Measurements from ENCODE around the gene MFAP3L. TPM values are rescaled to one million over a fixed set of nuclear protein-coding genes. Genes with fewer than 3 reads are reported as not detected.

The MFAP3L gene
- total and polyA plus RNA-seq, 2 donors: 5.5 to 13.6 TPM

DNA sequence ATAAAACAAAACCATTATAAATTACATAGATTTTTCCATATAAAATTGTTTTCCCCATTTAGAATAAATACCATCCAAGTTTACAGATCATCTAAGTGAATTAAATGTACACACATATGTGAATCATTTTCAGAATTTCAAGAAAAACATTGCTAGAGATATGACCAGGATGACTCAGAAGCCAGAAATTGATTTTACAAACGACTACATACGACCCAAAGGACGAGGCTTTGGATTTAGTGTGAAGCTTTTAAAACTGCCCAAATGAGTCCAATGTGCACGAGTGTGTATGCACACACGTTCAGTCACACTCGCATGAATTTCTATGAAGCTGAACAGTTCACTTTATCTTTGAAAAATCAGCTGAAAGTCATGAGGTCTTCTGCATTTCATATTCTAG, 37.9 kb downstream of the MFAP3L start:
- H3K4me3 ChIP-seq (ENCODE audit: low read depth, low read length): no peak overlapping the region
- no peaks in the 10 kb centered on the region for H3K4me1 ChIP-seq (ENCODE audit: insufficient read depth)
- DNase-seq (ENCODE audit: extremely low spot score): no peak
- 53% methylated on average over 6 of the region's 6 CpGs for WGBS
- H3K27ac ChIP-seq (ENCODE audit: low read depth): no peak overlapping the region
- H3K36me3 ChIP-seq (ENCODE audit: insufficient read depth): no peaks in the 10 kb centered on the region

GRCh38 chr4:169987327-169988228, 38.6 kb downstream of the MFAP3L start:
- Histone ChIP-seq H3K4me3 (ENCODE audit: low read depth, low read length) (no peak overlapping the region), H3K27ac (ENCODE audit: low read depth) (no peak overlapping the region), H3K36me3 (ENCODE audit: insufficient read depth) (no peaks in the 10 kb centered on the region), H3K4me1 (ENCODE audit: insufficient read depth) (no peaks in the 10 kb centered on the region)
- no peak for DNase-seq (ENCODE audit: extremely low spot score)
- WGBS: 65% methylated on average over 6 of the region's 6 CpGs

DNA sequence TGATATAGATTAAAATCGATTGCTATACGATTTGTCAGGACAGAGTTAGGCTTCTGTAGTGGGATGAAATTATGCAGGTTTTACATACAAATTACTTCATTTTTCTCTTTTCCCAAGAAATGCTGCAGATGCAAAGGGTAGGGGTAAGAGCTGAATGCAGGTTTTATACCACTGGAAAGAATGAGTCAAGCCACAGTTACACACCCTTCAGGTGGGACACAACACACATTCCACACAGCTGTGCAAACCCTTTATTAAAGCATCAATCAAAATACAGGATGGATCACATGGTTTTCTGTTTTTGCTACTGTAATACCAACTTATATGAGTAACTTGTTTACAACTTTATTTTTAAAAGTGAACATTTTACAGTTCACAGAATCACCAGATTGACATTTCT, 39.8 kb downstream of the MFAP3L start:
- Histone ChIP-seq H3K4me3 (ENCODE audit: low read depth, low read length) (no peak overlapping the region), H3K27ac (ENCODE audit: low read depth) (no peak overlapping the region), H3K36me3 (ENCODE audit: insufficient read depth) (no peaks in the 10 kb centered on the region), H3K4me1 (ENCODE audit: insufficient read depth) (no peaks in the 10 kb centered on the region)
- DNase-seq (ENCODE audit: extremely low spot score): no peak
- 83% methylated on average over 2 of the region's 2 CpGs for WGBS

DNA sequence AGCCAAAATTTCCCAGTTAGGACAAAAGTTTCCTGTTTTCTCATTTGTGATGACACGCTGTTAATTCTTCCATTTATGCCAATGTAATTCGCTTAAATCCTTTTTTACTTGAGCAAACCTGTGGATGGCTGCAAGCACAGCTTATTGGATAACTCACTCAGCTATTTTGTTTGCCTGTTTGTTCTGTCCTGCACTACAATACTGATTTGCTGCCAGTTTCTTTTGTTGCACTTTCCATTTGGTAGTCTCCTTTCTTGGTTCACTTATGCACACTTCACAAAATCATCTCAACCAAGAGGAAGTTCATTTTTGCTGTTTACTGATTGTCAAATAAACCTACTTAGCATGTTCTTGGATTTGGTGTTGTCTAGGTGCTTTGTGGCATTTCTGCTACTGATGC, 40.3 kb downstream of the MFAP3L start:
- no peak overlapping the region for H3K27ac ChIP-seq (ENCODE audit: low read depth)
- no peaks in the 10 kb centered on the region for H3K36me3 ChIP-seq (ENCODE audit: insufficient read depth)
- WGBS: 81% methylated on average over 2 of the region's 2 CpGs
- DNase-seq (ENCODE audit: extremely low spot score): no peak
- H3K4me1 ChIP-seq (ENCODE audit: insufficient read depth): no peaks in the 10 kb centered on the region
- H3K4me3 ChIP-seq (ENCODE audit: low read depth, low read length): no peak overlapping the region

DNA sequence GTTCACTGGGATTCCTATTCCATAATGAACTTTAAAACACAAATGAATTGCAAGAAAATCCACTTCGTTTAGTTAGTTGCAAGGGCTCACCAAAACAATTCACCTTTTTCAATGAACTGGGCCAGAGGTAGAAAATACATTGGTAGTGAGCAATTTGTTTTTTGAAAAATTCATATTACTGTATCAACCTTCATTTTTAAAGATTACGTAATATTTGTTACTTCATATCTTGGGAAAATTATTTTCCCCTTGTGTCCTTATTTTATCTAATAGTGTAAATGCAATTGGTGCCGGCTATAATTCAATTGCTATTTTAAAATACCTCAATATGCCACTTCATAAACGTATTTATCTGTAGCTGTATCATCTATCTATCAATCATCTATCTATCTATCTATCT, 41.5 kb downstream of the MFAP3L start:
- no peak overlapping the region for H3K27ac ChIP-seq (ENCODE audit: low read depth)
- no peak for DNase-seq (ENCODE audit: extremely low spot score)
- H3K36me3 ChIP-seq (ENCODE audit: insufficient read depth): no peaks in the 10 kb centered on the region
- no peak overlapping the region for H3K4me3 ChIP-seq (ENCODE audit: low read depth, low read length)
- WGBS: 70% methylated on average over 4 of the region's 4 CpGs
- H3K4me1 ChIP-seq (ENCODE audit: insufficient read depth): no peaks in the 10 kb centered on the region

GRCh38 chr4:169984173-169984572, 42.0 kb downstream of the MFAP3L start:
- Histone ChIP-seq H3K27ac (ENCODE audit: low read depth) (no peak overlapping the region), H3K4me1 (ENCODE audit: insufficient read depth) (no peaks in the 10 kb centered on the region), H3K36me3 (ENCODE audit: insufficient read depth) (no peaks in the 10 kb centered on the region), H3K4me3 (ENCODE audit: low read depth, low read length) (no peak overlapping the region)
- 28% methylated on average over 3 of the region's 3 CpGs for WGBS
- DNase-seq (ENCODE audit: extremely low spot score): no peak

GRCh38 chr4:169976951-169977350, 49.2 kb downstream of the MFAP3L start:
- no peaks in the 10 kb centered on the region for H3K36me3 ChIP-seq (ENCODE audit: insufficient read depth)
- H3K27ac ChIP-seq (ENCODE audit: low read depth): no peak overlapping the region
- no peaks in the 10 kb centered on the region for H3K4me1 ChIP-seq (ENCODE audit: insufficient read depth)
- DNase-seq (ENCODE audit: extremely low spot score): no peak
- WGBS: 30% methylated on average over 1 of the region's 1 CpG
- no peak overlapping the region for H3K4me3 ChIP-seq (ENCODE audit: low read depth, low read length)

DNA sequence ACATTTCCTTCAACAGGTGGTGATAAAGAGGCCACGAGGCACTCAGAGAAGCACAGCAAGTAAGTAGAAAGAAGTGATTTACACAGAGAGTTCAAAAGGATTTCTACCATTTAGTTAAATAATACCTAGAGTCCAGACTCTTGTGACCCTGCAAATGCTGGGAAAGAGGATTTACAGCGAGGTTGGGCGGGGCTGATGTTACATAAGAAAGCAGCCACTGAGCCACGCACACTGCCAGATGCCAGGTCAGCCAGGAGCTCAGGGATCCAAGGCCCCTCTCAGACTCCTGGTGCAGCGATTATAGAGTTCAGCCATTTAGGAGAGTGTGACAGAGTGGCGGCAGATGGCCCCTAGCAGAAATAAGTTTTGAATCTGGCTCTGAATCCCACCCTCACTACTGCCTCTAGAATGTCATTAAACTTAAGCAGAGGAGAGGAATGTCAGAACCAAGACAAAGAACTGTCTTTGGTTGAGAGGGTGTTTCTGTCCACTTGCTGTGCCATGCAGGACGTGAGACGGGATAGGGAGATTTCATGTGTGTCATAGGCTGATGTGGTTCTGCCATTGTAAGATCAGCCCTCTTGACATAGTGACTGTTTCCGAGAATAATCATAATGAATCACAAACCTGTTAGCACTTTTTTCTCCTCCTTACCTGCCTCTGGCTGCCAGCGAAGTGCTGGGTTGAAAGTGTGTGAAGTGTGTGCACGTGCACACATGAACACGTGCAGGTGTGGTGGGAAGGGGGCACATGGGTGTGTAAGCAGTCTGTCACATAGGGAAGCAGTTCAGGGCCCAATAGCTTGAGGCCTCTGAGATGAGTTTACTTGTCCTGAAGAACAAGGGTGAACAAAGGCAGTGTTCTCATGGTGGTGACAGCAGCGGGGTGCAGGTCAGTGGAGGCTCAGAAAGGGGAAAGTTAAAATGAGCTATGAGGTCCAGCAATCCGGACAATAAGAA, 50.1 kb downstream of the MFAP3L start:
- no peak overlapping the region for H3K4me3 ChIP-seq (ENCODE audit: low read depth, low read length)
- DNase-seq (ENCODE audit: extremely low spot score): no peak
- H3K4me1 ChIP-seq (ENCODE audit: insufficient read depth): no peaks in the 10 kb centered on the region
- H3K27ac ChIP-seq (ENCODE audit: low read depth): no peak overlapping the region
- no peaks in the 10 kb centered on the region for H3K36me3 ChIP-seq (ENCODE audit: insufficient read depth)
- 58% methylated on average over 14 of the region's 14 CpGs for WGBS

DNA sequence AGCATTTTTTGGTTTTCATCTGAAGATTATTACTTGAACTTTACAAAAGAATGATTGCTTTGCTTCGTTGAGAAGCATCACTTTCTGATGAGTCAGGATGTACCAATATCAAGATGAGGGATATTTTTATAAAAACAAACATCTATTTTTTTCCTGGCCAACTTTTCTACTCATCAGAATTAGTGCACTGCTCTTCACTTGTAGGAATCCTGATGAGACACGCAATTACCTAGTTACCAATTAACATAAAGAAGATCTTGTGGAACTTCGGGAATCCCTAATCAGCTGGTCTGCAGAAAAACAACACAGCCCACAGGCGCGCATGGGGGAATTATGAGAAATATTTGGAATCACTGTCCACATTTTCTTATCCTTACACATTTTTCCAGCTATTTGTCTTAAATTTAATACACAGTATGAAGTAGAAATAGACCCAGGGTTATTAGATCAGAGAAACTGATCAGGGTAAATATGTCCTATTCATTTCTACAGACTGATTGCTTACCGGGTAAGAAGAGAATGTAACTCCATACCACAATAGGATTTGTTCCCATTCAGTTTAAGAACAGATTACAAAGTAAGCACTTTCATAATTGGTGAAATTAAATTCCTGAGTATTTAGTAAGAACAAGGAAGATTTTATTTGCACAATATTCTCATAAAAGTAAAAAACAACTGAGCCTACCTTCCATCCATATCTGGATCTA, 50.9 kb downstream of the MFAP3L start:
- 74% methylated on average over 6 of the region's 6 CpGs for WGBS
- Histone ChIP-seq H3K4me1 (ENCODE audit: insufficient read depth) (no peaks in the 10 kb centered on the region), H3K4me3 (ENCODE audit: low read depth, low read length) (no peak overlapping the region), H3K36me3 (ENCODE audit: insufficient read depth) (no peaks in the 10 kb centered on the region), H3K27ac (ENCODE audit: low read depth) (no peak overlapping the region)
- no peak for DNase-seq (ENCODE audit: extremely low spot score)

GRCh38 chr4:169971456-169972015, 54.7 kb downstream of the MFAP3L start:
- Histone ChIP-seq H3K4me3 (ENCODE audit: low read depth, low read length) (no peak overlapping the region), H3K27ac (ENCODE audit: low read depth) (no peak overlapping the region), H3K4me1 (ENCODE audit: insufficient read depth) (no peaks in the 10 kb centered on the region), H3K36me3 (ENCODE audit: insufficient read depth) (no peaks in the 10 kb centered on the region)
- no peak for DNase-seq (ENCODE audit: extremely low spot score)
- 65% methylated on average over 9 of the region's 9 CpGs for WGBS

DNA sequence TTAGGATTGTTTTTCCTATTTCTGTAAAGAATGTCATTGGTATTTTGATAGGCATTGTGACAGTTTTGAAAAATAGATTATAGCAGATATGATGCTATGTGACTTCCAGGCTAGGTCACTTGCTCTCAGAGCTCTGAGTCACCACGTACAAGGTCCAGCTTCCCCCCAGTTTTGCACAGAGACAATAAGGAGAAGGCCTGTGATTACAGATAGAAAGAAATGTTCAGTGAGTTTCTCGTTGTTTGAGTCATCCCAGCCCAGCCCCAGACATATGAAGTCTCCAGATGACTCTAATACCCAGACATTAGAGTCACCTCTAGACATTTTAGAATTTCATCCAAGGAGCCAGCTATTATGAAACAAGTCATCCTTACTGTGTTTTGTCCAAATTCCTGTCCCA, 57.2 kb downstream of the MFAP3L start:
- Histone ChIP-seq H3K27ac (ENCODE audit: low read depth) (no peak overlapping the region), H3K4me1 (ENCODE audit: insufficient read depth) (no peaks in the 10 kb centered on the region), H3K36me3 (ENCODE audit: insufficient read depth) (no peaks in the 10 kb centered on the region), H3K4me3 (ENCODE audit: low read depth, low read length) (no peak overlapping the region)
- WGBS: 55% methylated on average over 2 of the region's 2 CpGs
- no peak for DNase-seq (ENCODE audit: extremely low spot score)

GRCh38 chr4:169963998-169964397, 62.2 kb downstream of the MFAP3L start:
- H3K4me1 ChIP-seq (ENCODE audit: insufficient read depth): no peaks in the 10 kb centered on the region
- no peaks in the 10 kb centered on the region for H3K36me3 ChIP-seq (ENCODE audit: insufficient read depth)
- H3K27ac ChIP-seq (ENCODE audit: low read depth): no peak overlapping the region
- no peak for DNase-seq (ENCODE audit: extremely low spot score)
- H3K4me3 ChIP-seq (ENCODE audit: low read depth, low read length): no peak overlapping the region
- WGBS: 31% methylated on average over 1 of the region's 1 CpG

DNA sequence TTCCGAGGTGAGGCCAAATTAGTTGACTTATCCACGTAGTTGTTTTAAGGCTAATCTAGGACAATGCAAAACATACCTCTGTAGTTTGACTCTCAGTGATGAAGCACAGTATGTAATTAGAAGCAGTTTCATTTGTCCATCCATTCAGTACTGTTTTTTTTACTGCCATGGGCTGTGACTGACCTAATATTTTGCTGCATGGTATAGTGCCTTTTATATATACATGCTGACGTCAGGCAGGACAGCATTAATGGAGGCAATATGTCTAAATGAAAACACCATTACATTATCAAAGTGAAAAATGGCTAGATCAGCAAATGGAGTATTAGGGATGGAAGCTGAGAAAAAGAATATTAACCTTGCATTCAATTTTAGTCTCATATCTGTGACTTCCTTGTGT, 66.9 kb downstream of the MFAP3L start:
- Histone ChIP-seq H3K4me1 (ENCODE audit: insufficient read depth) (no peaks in the 10 kb centered on the region), H3K4me3 (ENCODE audit: low read depth, low read length) (no peak overlapping the region)
- 70% methylated on average over 3 of the region's 3 CpGs for WGBS

More for the DNA sequence above, 66.9 kb downstream of the MFAP3L start:
- Histone ChIP-seq H3K36me3 (ENCODE audit: insufficient read depth) (no peaks in the 10 kb centered on the region), H3K27ac (ENCODE audit: low read depth) (no peak overlapping the region)
- DNase-seq (ENCODE audit: extremely low spot score): no peak
